Suprapubic skin (tissue), 4 donors: ENCODE results near the gene EPC1. TPM values are rescaled to one million over a fixed set of nuclear protein-coding genes. Genes with fewer than 3 reads are reported as not detected.

ENCODE experiments used
- DNase-seq, 2 donors: peaks; one replicate each; pipeline ENCODE4 v3.0.0-alpha.2; 2019; ENCODE audit warnings: low spot score in 2 of 2
- H3K27ac ChIP-seq: fragments of 200-600 bp; sonication (generic); one replicate; pipeline ENCODE4 v1.5.1; 2019
- H3K27me3 ChIP-seq: fragments of 200-600 bp; sonication (generic); one replicate; pipeline ENCODE4 v1.5.1; 2019
- H3K36me3 ChIP-seq: fragments of 200-600 bp; sonication (generic); one replicate; pipeline ENCODE4 v1.5.1; 2019
- H3K4me1 ChIP-seq: fragments of 200-600 bp; sonication (generic); one replicate; pipeline ENCODE4 v1.5.1; 2019
- H3K4me3 ChIP-seq: fragments of 200-600 bp; sonication (generic); one replicate; pipeline ENCODE4 v1.5.1; 2019; ENCODE audit warnings: mild to moderate bottlenecking
- H3K9me3 ChIP-seq: fragments of 200-600 bp; sonication (generic); one replicate; pipeline ENCODE4 v1.5.1; 2019
- CTCF ChIP-seq, 2 donors: fragments of 200-600 bp in 1 of 2; fragments of 450-650 bp in 1 of 2; sonication (generic) in 1 of 2; IDR thresholded peaks; one replicate each; pipeline ENCODE4 v1.5.1; 2016 to 2019; ENCODE audit warnings: antibody characterized with exemption in 2 of 2, mild to moderate bottlenecking in 1 of 2, moderate library complexity in 1 of 2
- EP300 ChIP-seq: sonication (generic); formaldehyde crosslinking; IDR thresholded peaks from one replicate; pipeline ENCODE4 v1.6.1; 2017; ENCODE audit warnings: antibody characterized with exemption
- POLR2A ChIP-seq, 2 donors: fragments of 450-650 bp; IDR thresholded peaks; one replicate each; pipeline ENCODE4 v1.6.1; 2017; ENCODE audit warnings: antibody characterized with exemption in 2 of 2, mild to moderate bottlenecking in 2 of 2, moderate library complexity in 2 of 2
- POLR2AphosphoS5 ChIP-seq, 3 donors: sonication (generic); formaldehyde crosslinking; IDR thresholded peaks; one replicate each; pipeline ENCODE4 v1.6.1; 2017; ENCODE audit warnings: antibody characterized with exemption in 3 of 3
- WGBS: methylation state at CpG from one replicate; pipeline ENCODE4 v1.1.5; 2018; 5-methylcytosine and 5-hydroxymethylcytosine counted together
- total RNA-seq, 4 donors: library from RNA; depleted of rRNA; stranded (reverse); fragments of >200 nt; gene quantifications; one replicate each; pipeline ENCODE4 v1.1.0, GENCODE V29; 2016

Gene EPC1
- total RNA-seq, 4 donors from 2014 or later = 29.6 to 55.4 (median 47.1) TPM

GRCh38 chr10:32314588-32314987, 32.4 kb downstream of the EPC1 start:
- no peaks in the 10 kb centered on the region for H3K9me3 ChIP-seq
- no peaks in the 10 kb centered on the region for H3K36me3 ChIP-seq
- no peak overlapping the region for H3K27ac ChIP-seq
- no peaks in the 10 kb centered on the region for H3K27me3 ChIP-seq
- 76% methylated on average over 2 of the region's 2 CpGs for WGBS
- no peak overlapping the region for H3K4me3 ChIP-seq
- TF ChIP-seq EP300 = no peak
- TF ChIP-seq POLR2AphosphoS5 (IDR thresholded peaks at IDR 0.05) = no peak
- TF ChIP-seq POLR2A (IDR thresholded peaks at IDR 0.05) = no peak
- no peak for TF ChIP-seq CTCF (IDR thresholded peaks at IDR 0.05)
- no peak for DNase-seq
- peaks cover 43% of the 10 kb centered on the region for H3K4me1 ChIP-seq

GRCh38 chr10:32308027-32308603, 38.8 kb downstream of the EPC1 start:
- H3K27ac ChIP-seq = no peak overlapping the region
- H3K27me3 ChIP-seq = no peaks in the 10 kb centered on the region
- no peaks in the 10 kb centered on the region for H3K9me3 ChIP-seq
- 88% methylated on average over 7 of the region's 7 CpGs for WGBS
- no peak for DNase-seq
- no peak for TF ChIP-seq EP300
- no peak for TF ChIP-seq POLR2AphosphoS5 (IDR thresholded peaks at IDR 0.05)
- no peak for TF ChIP-seq POLR2A (IDR thresholded peaks at IDR 0.05)
- no peak for TF ChIP-seq CTCF (IDR thresholded peaks at IDR 0.05)
- H3K4me1 ChIP-seq = peaks cover 10% of the 10 kb centered on the region
- H3K4me3 ChIP-seq = no peak overlapping the region
- H3K36me3 ChIP-seq = peaks cover 20% of the 10 kb centered on the region

- H3K9me3 ChIP-seq = no peaks in the 10 kb centered on the region
- H3K27me3 ChIP-seq = no peaks in the 10 kb centered on the region
- WGBS = 77% methylated on average over 3 of the region's 3 CpGs
- peaks cover 25% of the 10 kb centered on the region for H3K36me3 ChIP-seq
- TF ChIP-seq POLR2A (IDR thresholded peaks at IDR 0.05) (no peak), POLR2AphosphoS5 (IDR thresholded peaks at IDR 0.05) (no peak), CTCF (IDR thresholded peaks at IDR 0.05) (no peak), EP300 (no peak)
- peaks cover 10% of the 10 kb centered on the region for H3K4me1 ChIP-seq
- no peak overlapping the region for H3K27ac ChIP-seq
- no peak for DNase-seq
- H3K4me3 ChIP-seq = no peak overlapping the region
These were observed 39.3 kb downstream of the EPC1 start for GRCh38 chr10:32307609-32308008.

- no peaks in the 10 kb centered on the region for H3K9me3 ChIP-seq
- TF ChIP-seq EP300 (no peak), POLR2AphosphoS5 (IDR thresholded peaks at IDR 0.05) (no peak), POLR2A (IDR thresholded peaks at IDR 0.05) (no peak)
- DNase-seq = no peak
- WGBS = 85% methylated on average over 7 of the region's 7 CpGs
- peaks cover 19% of the 10 kb centered on the region for H3K36me3 ChIP-seq
- no peaks in the 10 kb centered on the region for H3K27me3 ChIP-seq
- no peak overlapping the region for H3K27ac ChIP-seq
- peaks cover 3% of the 10 kb centered on the region for H3K4me1 ChIP-seq
- H3K4me3 ChIP-seq = no peak overlapping the region
These were observed 47.5 kb downstream of the EPC1 start for GRCh38 chr10:32299354-32299980.

GRCh38 chr10:32298075-32298812, 48.7 kb downstream of the EPC1 start:
- no peak overlapping the region for H3K4me3 ChIP-seq
- H3K4me1 ChIP-seq = peaks cover 3% of the 10 kb centered on the region
- no peak for TF ChIP-seq POLR2AphosphoS5 (IDR thresholded peaks at IDR 0.05)
- no peak for TF ChIP-seq EP300
- no peak for TF ChIP-seq CTCF (IDR thresholded peaks at IDR 0.05)
- no peak for TF ChIP-seq POLR2A (IDR thresholded peaks at IDR 0.05)
- no peaks in the 10 kb centered on the region for H3K9me3 ChIP-seq
- H3K27ac ChIP-seq = no peak overlapping the region
- peaks cover 7% of the 10 kb centered on the region for H3K36me3 ChIP-seq
- WGBS = 86% methylated on average over 11 of the region's 11 CpGs
- H3K27me3 ChIP-seq = no peaks in the 10 kb centered on the region
- DNase-seq = no peak
